ENCODE data around the gene CDC7. TPM values are rescaled to one million over a fixed set of nuclear protein-coding genes. Genes with fewer than 3 reads are reported as not detected.

Gene CDC7
- total and polyA plus RNA-seq, 9 of the 15 experiments (the other 6 are each of a cell fraction or from before 2014, with no cell fraction given) = 22.3 to 66.8 (median 44.2) TPM

GRCh38 chr1:91569411-91570119, 68.9 kb downstream of the CDC7 start (continued):
- peak; percentile 60; the same call in 1 of the 2 replicates for TF ChIP-seq ZNF407 (IDR thresholded peaks at IDR 0.05; ENCODE audit: low read depth)
- TF ChIP-seq NFYB (IDR thresholded peaks at IDR 0.05; ENCODE audit: extremely low read depth, insufficient read length) = no peak
- 0 out of 2 replicates have a peak, but pooled peaks have one; percentile 5 for TF ChIP-seq JUND (IDR thresholded peaks at IDR 0.05; ENCODE audit: borderline replicate concordance, low read depth, low read length)
- no peak for TF ChIP-seq JUND (tag; IDR thresholded peaks at IDR 0.05; ENCODE audit: borderline replicate concordance, low read depth, low read length)
- no peak for TF ChIP-seq IRF9 (tag; IDR thresholded peaks at IDR 0.05)
- TF ChIP-seq FOSL1 (tag; conservative IDR thresholded peaks at IDR 0.05) = peak; percentile 38; the same call in 1 of the 2 replicates
- TF ChIP-seq NFRKB (IDR thresholded peaks at IDR 0.05; ENCODE audit: low read depth) = no peak
- TF ChIP-seq HDGF (IDR thresholded peaks at IDR 0.05) = 0 out of 2 replicates have a peak, but pooled peaks have one; percentile 44
- no peak for TF ChIP-seq ZBTB12 (CRISPR knock-in tag; IDR thresholded peaks at IDR 0.05)
- no peak for TF ChIP-seq SP1 (CRISPR knock-in tag; IDR thresholded peaks at IDR 0.05)
- TF ChIP-seq EHMT2 (IDR thresholded peaks at IDR 0.05) = peak; percentile 73
- TF ChIP-seq PBX2 (CRISPR knock-in tag; IDR thresholded peaks at IDR 0.05; ENCODE audit: low read depth) = no peak
- peak; percentile 54 for TF ChIP-seq PBX2 (tag; conservative IDR thresholded peaks at IDR 0.05; ENCODE audit: low read depth)
- TF ChIP-seq TRIM24 (IDR thresholded peaks at IDR 0.05) = 0 out of 4 replicates have a peak, but pooled peaks of 1 of the 2 experiments have one; percentile 18
- TF ChIP-seq ZNF175 (CRISPR knock-in tag; IDR thresholded peaks at IDR 0.05; ENCODE audit: low read depth) = no peak
